Testis (tissue), 3 donors: ENCODE results near the gene HOPX. TPM values are rescaled to one million over a fixed set of nuclear protein-coding genes. Genes with fewer than 3 reads are reported as not detected.
A peak's percentile ranks its signal among the peaks of the same experiment; 100 is the strongest.

Experiments
- DNase-seq: peaks from one replicate; pipeline ENCODE4 v3.0.0-alpha.2; 2019
- H3K27ac ChIP-seq, 2 donors: fragments of 200-600 bp; sonication (generic); one replicate each; pipeline ENCODE4 v1.5.1; 2019
- H3K27me3 ChIP-seq: fragments of 200-600 bp; sonication (generic); one replicate; pipeline ENCODE4 v1.5.1; 2019
- H3K36me3 ChIP-seq: fragments of 200-600 bp; sonication (generic); one replicate; pipeline ENCODE4 v1.5.1; 2017; ENCODE audit warnings: low read depth; ENCODE audit errors: missing control alignments
- H3K4me1 ChIP-seq: fragments of 200-600 bp; sonication (generic); one replicate; pipeline ENCODE4 v1.5.1; 2019
- H3K4me3 ChIP-seq, 2 donors: fragments of 200-600 bp; sonication (generic); one replicate each; pipeline ENCODE4 v1.5.1; 2017 to 2019
- H3K9me3 ChIP-seq: fragments of 200-600 bp; sonication (generic); one replicate; pipeline ENCODE4 v1.5.1; 2017
- POLR2A ChIP-seq: fragments of 450-650 bp; IDR thresholded peaks from one replicate; pipeline ENCODE4 v1.6.1; 2017; ENCODE audit warnings: antibody characterized with exemption, mild to moderate bottlenecking, moderate library complexity
- WGBS, 2 donors: methylation state at CpG; one replicate each; pipeline ENCODE4 v1.1.5; 2018; 5-methylcytosine and 5-hydroxymethylcytosine counted together
- intact Hi-C: fragments of 100-400 bp; cut with DNase I; formaldehyde crosslinking; loops from one replicate; pipeline ENCODE4 v1.15.1; 2023; ENCODE audit warnings: low total_unique reads
- polyA plus RNA-seq: library from polyadenylated mRNA; stranded (reverse); fragments of 350-450 nt; fragmentation: Illumina TruSeq; extraction: RNeasy Lipid Tissue Mini Kit (QIAGEN cat#74804); gene quantifications from one replicate; pipeline ENCODE4 v1.2.3, GENCODE V29; 2014; ENCODE audit warnings: low read depth, low replicate concordance; ENCODE audit not compliant: insufficient read depth
- total RNA-seq, 2 donors: library from RNA; depleted of rRNA; stranded (reverse); fragments of >200 nt; gene quantifications; one replicate each; pipeline ENCODE4 v1.2.3, GENCODE V29; 2016
- TF ChIP-seq, protein P1 (sequence below), 3 experiments: fragments of 450-650 bp in 2 of 3; fragments of 200-600 bp in 1 of 3; sonication (generic) in 1 of 3; IDR thresholded peaks; one replicate each; pipeline ENCODE4 v1.5.1; 2016 to 2019; ENCODE audit warnings: antibody characterized with exemption in 3 of 3, mild to moderate bottlenecking in 2 of 3, moderate library complexity in 1 of 3

The HOPX gene
- total and polyA plus RNA-seq, 3 donors from 2014 or later = 102 to 158 (median 141) TPM

DNA sequence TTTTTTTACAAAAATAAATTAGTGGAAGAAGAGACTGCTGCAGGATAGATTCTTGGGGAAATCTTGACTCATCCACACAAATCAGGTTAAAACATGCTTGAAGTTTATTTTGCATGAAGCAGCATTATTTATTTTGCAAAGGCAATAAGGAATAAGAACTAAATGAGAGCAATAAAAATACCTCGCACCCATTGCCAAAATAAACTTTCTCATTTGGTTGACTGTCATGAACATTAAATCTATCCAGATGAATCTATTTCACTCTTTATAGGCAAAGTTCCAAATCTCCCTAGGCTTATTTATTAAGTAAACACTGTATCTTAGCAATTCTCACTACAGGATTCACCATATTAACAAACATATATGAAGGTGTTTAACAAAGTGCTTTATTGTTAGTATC is 58.9 kb downstream of the HOPX start:
- 47 to 59% methylated on average over 1 of the region's 1 CpG for WGBS, 2 donors
- Histone ChIP-seq H3K4me1 (peaks cover 4% of the 10 kb centered on the region), H3K27me3 (no peaks in the 10 kb centered on the region), H3K4me3 (no peak overlapping the region), H3K36me3 (no peaks in the 10 kb centered on the region), H3K27ac (no peak overlapping the region), H3K9me3 (no peaks in the 10 kb centered on the region)
- no peak for DNase-seq
- intact Hi-C loops = no loop called here
- TF ChIP-seq POLR2A = no peak
- TF ChIP-seq, protein P1, sequence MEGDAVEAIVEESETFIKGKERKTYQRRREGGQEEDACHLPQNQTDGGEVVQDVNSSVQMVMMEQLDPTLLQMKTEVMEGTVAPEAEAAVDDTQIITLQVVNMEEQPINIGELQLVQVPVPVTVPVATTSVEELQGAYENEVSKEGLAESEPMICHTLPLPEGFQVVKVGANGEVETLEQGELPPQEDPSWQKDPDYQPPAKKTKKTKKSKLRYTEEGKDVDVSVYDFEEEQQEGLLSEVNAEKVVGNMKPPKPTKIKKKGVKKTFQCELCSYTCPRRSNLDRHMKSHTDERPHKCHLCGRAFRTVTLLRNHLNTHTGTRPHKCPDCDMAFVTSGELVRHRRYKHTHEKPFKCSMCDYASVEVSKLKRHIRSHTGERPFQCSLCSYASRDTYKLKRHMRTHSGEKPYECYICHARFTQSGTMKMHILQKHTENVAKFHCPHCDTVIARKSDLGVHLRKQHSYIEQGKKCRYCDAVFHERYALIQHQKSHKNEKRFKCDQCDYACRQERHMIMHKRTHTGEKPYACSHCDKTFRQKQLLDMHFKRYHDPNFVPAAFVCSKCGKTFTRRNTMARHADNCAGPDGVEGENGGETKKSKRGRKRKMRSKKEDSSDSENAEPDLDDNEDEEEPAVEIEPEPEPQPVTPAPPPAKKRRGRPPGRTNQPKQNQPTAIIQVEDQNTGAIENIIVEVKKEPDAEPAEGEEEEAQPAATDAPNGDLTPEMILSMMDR (IDR thresholded peaks at IDR 0.05) = no peak

DNA sequence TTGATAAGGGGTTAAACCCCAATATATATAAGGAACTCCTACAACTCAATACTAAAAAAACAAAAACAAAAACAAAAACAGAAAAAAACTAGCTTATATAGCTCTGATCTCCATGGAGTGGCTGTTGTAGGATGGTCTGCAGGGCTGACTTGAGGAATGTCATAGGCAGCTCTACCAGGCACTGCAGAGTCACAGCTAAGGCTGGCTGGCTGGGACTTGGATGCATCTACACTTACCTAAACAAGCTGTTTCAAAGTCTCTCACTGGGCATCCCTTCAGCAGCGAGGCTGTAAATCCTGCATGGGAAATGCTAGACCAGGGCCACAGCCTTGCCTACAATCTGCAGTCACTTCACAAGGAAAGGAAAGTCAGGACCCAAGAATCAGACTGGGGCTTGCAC is 61.3 kb downstream of the HOPX start:
- Histone ChIP-seq H3K36me3 (no peaks in the 10 kb centered on the region), H3K27ac (no peak overlapping the region), H3K4me1 (peaks cover 4% of the 10 kb centered on the region), H3K27me3 (no peaks in the 10 kb centered on the region), H3K4me3 (no peak overlapping the region), H3K9me3 (no peaks in the 10 kb centered on the region)
- DNase-seq = peak; percentile 50
- intact Hi-C loops = no loop called here
- WGBS, 2 donors = 40 to 64% methylated on average over 1 of the region's 1 CpG
- TF ChIP-seq POLR2A = no peak
- TF ChIP-seq, protein P1 (IDR thresholded peaks at IDR 0.05) = no peak

DNA sequence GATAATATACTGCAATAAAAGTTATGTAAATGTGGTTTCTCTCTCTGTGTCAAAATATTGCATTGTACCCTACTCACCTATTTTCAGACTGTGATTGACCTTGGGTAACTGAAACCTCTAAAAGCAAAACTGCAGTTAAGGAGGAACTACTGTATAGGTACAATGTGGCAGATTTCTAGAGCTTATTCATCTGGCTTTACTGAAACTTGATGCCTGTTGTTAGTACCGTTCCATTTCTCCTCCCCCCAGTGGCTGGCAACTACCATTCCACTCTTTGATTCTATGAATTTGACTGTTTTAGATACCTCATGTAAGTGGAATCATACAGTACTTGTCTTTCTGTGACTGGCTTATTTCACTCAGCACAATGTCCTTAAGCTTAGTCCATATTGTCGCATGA is 61.9 kb downstream of the HOPX start:
- TF ChIP-seq, protein P1 (IDR thresholded peaks at IDR 0.05) = no peak
- TF ChIP-seq POLR2A = no peak
- H3K9me3 ChIP-seq = no peaks in the 10 kb centered on the region
- H3K27me3 ChIP-seq = no peaks in the 10 kb centered on the region
- H3K4me3 ChIP-seq = no peak overlapping the region
- peaks cover 4% of the 10 kb centered on the region for H3K4me1 ChIP-seq
- H3K36me3 ChIP-seq = no peaks in the 10 kb centered on the region
- 62 to 72% methylated on average over 2 of the region's 2 CpGs for WGBS, 2 donors
- intact Hi-C loops = no loop called here
- DNase-seq = no peak
- peak overlapping the region in 1 of 2 donors; percentile 50 for H3K27ac ChIP-seq

DNA sequence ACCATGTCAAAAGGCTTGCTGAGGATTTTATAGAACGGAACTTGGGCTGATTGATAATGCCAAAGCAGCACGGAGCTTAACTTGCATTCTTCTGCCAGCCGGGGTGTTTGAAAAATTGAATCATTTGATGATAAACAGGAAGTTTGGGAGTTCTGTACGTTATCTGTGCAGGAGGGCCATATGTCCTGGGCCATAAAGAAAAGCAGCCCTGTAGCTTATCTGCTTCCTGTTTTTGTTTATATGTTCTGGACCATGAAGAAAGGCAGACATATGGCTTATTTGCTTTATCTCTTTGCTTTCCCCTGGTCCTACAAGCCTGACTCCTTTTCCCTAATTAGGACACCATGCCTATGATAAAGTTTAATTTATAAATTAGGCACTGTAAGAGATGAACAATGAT is 62.4 kb downstream of the HOPX start:
- no peak for TF ChIP-seq POLR2A
- TF ChIP-seq, protein P1 (IDR thresholded peaks at IDR 0.05) = no peak
- no peaks in the 10 kb centered on the region for H3K36me3 ChIP-seq
- no peaks in the 10 kb centered on the region for H3K9me3 ChIP-seq
- H3K27ac ChIP-seq = peak overlapping the region in 1 of 2 donors; percentile 50
- intact Hi-C loops = no loop called here
- WGBS, 2 donors = 47 to 49% methylated on average over 4 of the region's 4 CpGs
- DNase-seq = no peak
- H3K27me3 ChIP-seq = no peaks in the 10 kb centered on the region
- H3K4me1 ChIP-seq = peaks cover 4% of the 10 kb centered on the region
- no peak overlapping the region for H3K4me3 ChIP-seq

DNA sequence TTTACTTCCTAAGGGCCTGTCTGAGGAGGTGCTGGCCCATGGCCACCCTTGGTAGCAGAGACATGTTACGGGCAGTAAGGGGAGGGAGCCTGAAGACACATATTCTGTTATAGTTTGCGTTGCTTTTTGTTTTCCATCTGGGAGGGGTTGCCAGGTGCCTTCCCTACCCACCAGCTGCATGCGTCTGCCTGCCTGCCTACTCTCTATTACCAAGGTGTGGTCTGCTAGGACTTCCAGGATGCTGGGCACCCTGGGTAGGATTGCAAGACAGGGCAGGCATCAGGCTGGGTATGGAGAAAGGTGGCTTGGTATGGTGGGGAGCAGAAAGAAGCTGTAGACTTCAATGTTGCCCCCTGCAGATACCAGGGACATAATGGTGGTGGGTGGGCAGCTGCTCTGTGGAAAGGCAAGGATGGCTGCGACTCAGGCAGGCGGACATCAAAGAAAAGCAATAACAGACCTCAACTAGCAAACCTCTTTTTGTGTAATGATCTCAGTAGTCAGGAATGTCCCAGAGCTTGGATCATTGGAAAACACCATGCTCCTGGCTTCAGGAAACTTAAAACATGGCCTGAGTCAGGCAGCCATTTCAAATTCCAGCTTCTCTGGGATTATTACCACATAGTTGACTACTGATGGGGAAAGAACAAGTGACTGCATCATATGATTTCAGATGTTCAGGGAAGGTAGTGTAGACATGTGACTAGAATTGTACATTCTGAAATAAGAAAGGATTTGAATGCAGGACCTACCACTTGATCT is 67.8 kb downstream of the HOPX start:
- 87 to 97% methylated on average over 4 to 5 of the region's 5 CpGs for WGBS, 2 donors
- Histone ChIP-seq H3K27ac (no peak overlapping the region), H3K27me3 (no peaks in the 10 kb centered on the region), H3K36me3 (no peaks in the 10 kb centered on the region), H3K9me3 (no peaks in the 10 kb centered on the region), H3K4me3 (no peak overlapping the region), H3K4me1 (no peaks in the 10 kb centered on the region)
- TF ChIP-seq POLR2A = no peak
- TF ChIP-seq, protein P1 (IDR thresholded peaks at IDR 0.05) = no peak
- intact Hi-C loops = no loop called here
- DNase-seq = no peak
